CD1c-positive myeloid dendritic cell (primary cell): Measurements from ENCODE around the gene SIN3A.
"Not testable (repeated sequence)": the region's sequence is repeated elsewhere in the genome, so short reads cannot be mapped to it uniquely, and the experiment has no call there.

Source experiments
- DNase-seq: peaks from one replicate; pipeline ENCODE4 v3.0.0-alpha.2; 2016; ENCODE audit errors: extremely low spot score

Gene SIN3A

GRCh38 chr15:75450307-75451201, 936 bp downstream of the SIN3A start:
- DNase-seq, result peak; percentile 97

- no peak for DNase-seq
Measured at GRCh38 chr15:75449585-75450306, 1.7 kb downstream of the SIN3A start.

GRCh38 chr15:75448171-75448570, 3.3 kb downstream of the SIN3A start:
- DNase-seq, result peak; percentile 39

- no peak for DNase-seq
Measured at GRCh38 chr15:75446151-75446550, 5.3 kb downstream of the SIN3A start.

- DNase-seq, result not testable (repeated sequence)
Measured at GRCh38 chr15:75445324-75445723, 6.2 kb downstream of the SIN3A start.

- DNase-seq, result not testable (repeated sequence)
Measured at GRCh38 chr15:75443972-75444453, 7.5 kb downstream of the SIN3A start.

- no peak for DNase-seq
Measured at GRCh38 chr15:75437721-75438120, 13.8 kb downstream of the SIN3A start.

- DNase-seq, result no peak
Measured at GRCh38 chr15:75436881-75437280, 14.6 kb downstream of the SIN3A start.

GRCh38 chr15:75431682-75432081, 19.8 kb downstream of the SIN3A start:
- no peak for DNase-seq

- DNase-seq, result no peak
Measured at GRCh38 chr15:75431270-75431669, 20.2 kb downstream of the SIN3A start.

- DNase-seq, result no peak
Measured at GRCh38 chr15:75430259-75430658, 21.2 kb downstream of the SIN3A start.

GRCh38 chr15:75428152-75428551, 23.3 kb downstream of the SIN3A start:
- DNase-seq, result no peak

GRCh38 chr15:75425966-75426500, 25.5 kb downstream of the SIN3A start:
- no peak for DNase-seq

- DNase-seq, result no peak
Measured at GRCh38 chr15:75422554-75422953, 28.9 kb downstream of the SIN3A start.

- DNase-seq, result no peak
Measured at GRCh38 chr15:75420698-75421097, 30.8 kb downstream of the SIN3A start.

GRCh38 chr15:75416584-75416983, 34.9 kb downstream of the SIN3A start:
- DNase-seq, result no peak

GRCh38 chr15:75410196-75410595, 41.3 kb downstream of the SIN3A start:
- DNase-seq, result no peak

- no peak for DNase-seq
Measured at GRCh38 chr15:75407083-75407482, 44.4 kb downstream of the SIN3A start.

- DNase-seq, result no peak
Measured at GRCh38 chr15:75403892-75404291, 47.6 kb downstream of the SIN3A start.

- DNase-seq, result no peak
Measured at GRCh38 chr15:75397494-75397893, 54.0 kb downstream of the SIN3A start.

- DNase-seq, result no peak
Measured at GRCh38 chr15:75389791-75390382, 61.6 kb downstream of the SIN3A start.

GRCh38 chr15:75383986-75384385, 67.5 kb downstream of the SIN3A start:
- DNase-seq, result not testable (repeated sequence)
